Astrocyte (in vitro differentiated cells and primary cell): ENCODE results near the gene GBF1.

Source experiments
- EZH2 ChIP-seq: IDR thresholded peaks from 2 replicates; pipeline ENCODE4 v1.6.1; 2012; ENCODE audit warnings: mild to moderate bottlenecking, low read length, inconsistent platforms; ENCODE audit not compliant: insufficient read depth
- TF ChIP-seq, protein P1 (sequence below): IDR thresholded peaks from 2 replicates; pipeline ENCODE4 v1.5.1; 2011; ENCODE audit warnings: low read depth, mild to moderate bottlenecking, inconsistent platforms, low read length, moderate library complexity; ENCODE audit not compliant: insufficient read depth

DNA sequence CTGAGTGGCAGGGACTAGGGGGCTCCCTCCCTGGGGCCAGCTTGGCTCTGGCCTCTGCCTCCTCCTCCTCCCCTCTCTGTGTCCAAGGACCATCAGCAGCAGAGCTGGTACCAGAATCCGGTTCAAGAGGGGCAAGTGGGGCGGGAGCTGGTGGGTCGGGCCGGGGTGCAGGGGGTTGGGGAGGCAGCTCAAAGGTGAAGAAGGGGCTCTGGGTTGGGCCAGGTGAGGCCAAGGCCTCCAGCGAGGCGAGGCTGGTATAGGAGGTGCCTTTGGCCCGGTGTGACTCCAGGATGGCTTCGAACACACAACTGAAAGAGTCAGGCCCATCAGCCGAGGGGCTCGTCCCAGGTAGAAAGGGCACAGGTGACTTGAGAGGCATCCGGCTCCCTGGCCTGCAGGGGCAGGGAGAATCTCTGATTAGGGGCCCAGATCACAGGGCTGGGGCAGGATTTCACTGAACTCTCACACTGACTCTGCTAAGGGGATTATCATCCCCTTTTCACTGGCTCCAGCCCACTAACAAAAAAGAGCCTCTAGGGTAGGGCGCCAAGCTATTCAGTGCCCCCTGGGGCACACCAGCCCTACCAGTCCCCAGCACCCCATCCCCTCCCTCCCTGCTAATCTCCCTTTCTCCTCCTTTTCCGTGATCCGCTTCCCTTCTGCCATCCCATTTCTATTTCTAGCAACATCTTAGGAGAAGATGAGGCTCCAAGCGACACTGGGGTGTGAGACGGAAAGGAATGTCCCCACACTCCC, 168.7 kb downstream of the GBF1 start:
- TF ChIP-seq, protein P1, sequence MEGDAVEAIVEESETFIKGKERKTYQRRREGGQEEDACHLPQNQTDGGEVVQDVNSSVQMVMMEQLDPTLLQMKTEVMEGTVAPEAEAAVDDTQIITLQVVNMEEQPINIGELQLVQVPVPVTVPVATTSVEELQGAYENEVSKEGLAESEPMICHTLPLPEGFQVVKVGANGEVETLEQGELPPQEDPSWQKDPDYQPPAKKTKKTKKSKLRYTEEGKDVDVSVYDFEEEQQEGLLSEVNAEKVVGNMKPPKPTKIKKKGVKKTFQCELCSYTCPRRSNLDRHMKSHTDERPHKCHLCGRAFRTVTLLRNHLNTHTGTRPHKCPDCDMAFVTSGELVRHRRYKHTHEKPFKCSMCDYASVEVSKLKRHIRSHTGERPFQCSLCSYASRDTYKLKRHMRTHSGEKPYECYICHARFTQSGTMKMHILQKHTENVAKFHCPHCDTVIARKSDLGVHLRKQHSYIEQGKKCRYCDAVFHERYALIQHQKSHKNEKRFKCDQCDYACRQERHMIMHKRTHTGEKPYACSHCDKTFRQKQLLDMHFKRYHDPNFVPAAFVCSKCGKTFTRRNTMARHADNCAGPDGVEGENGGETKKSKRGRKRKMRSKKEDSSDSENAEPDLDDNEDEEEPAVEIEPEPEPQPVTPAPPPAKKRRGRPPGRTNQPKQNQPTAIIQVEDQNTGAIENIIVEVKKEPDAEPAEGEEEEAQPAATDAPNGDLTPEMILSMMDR, result no peak
- TF ChIP-seq EZH2, result no peak
